Loucy (cell line): Measurements from ENCODE around the gene LSR.

Source experiments
- H2AFZ ChIP-seq: fragments of 200-600 bp; sonication (generic); 2 replicates; pipeline ENCODE4 v1.6.0; 2016; ENCODE audit warnings: antibody characterized with exemption, mild to moderate bottlenecking, low read length, moderate library complexity
- H3F3A ChIP-seq: fragments of 200-600 bp; 2 replicates; pipeline ENCODE4 v1.6.0; 2016; ENCODE audit warnings: antibody characterized with exemption, low read depth, mild to moderate bottlenecking
- H3K27me3 ChIP-seq: fragments of 200-600 bp; sonication (generic); 2 replicates; pipeline ENCODE4 v1.6.1; 2014; ENCODE audit warnings: low read length, mild to moderate bottlenecking; ENCODE audit not compliant: insufficient read depth, poor library complexity, severe bottlenecking
- H3K36me3 ChIP-seq: fragments of 200-600 bp; sonication (generic); 2 replicates; pipeline ENCODE4 v1.6.1; 2016; ENCODE audit warnings: low read length; ENCODE audit not compliant: insufficient read depth
- H3K4me1 ChIP-seq: fragments of 200-600 bp; sonication (generic); 2 replicates; pipeline ENCODE4 v1.5.1; 2014; ENCODE audit warnings: low read length, mild to moderate bottlenecking; ENCODE audit not compliant: insufficient read depth, poor library complexity, severe bottlenecking
- H3K4me2 ChIP-seq: fragments of 200-600 bp; sonication (generic); 2 replicates; pipeline ENCODE4 v1.6.0; 2014; ENCODE audit warnings: antibody characterized with exemption, low read length, low read depth, mild to moderate bottlenecking; ENCODE audit not compliant: poor library complexity, severe bottlenecking
- H3K4me3 ChIP-seq: fragments of 200-600 bp; sonication (generic); 2 replicates; pipeline ENCODE4 v1.5.1; 2014; ENCODE audit warnings: low read length, mild to moderate bottlenecking, mixed read lengths; ENCODE audit not compliant: poor library complexity, severe bottlenecking
- H3K79me2 ChIP-seq: fragments of 200-600 bp; sonication (generic); 2 replicates; pipeline ENCODE4 v1.6.1; 2014; ENCODE audit warnings: low read length; ENCODE audit not compliant: insufficient read depth
- H3K9ac ChIP-seq: fragments of 200-600 bp; sonication (generic); 2 replicates; pipeline ENCODE4 v1.6.0; 2014; ENCODE audit warnings: mild to moderate bottlenecking, low read depth, low read length, moderate library complexity; ENCODE audit not compliant: poor library complexity, severe bottlenecking
- H3K9me2 ChIP-seq: fragments of 200-600 bp; sonication (generic); replicated peaks from 2 replicates; pipeline ENCODE4 v1.6.1; 2016; ENCODE audit warnings: low read depth, low read length, mixed read lengths
- H3K9me3 ChIP-seq: fragments of 200-600 bp; sonication (generic); 2 replicates; pipeline ENCODE4 v1.6.1; 2014; ENCODE audit warnings: mild to moderate bottlenecking, antibody characterized with exemption, low read length, low read depth; ENCODE audit not compliant: insufficient read depth
- H4K20me1 ChIP-seq: fragments of 200-600 bp; sonication (generic); 2 replicates; pipeline ENCODE4 v1.6.0; 2014; ENCODE audit warnings: antibody characterized with exemption, low read length, mild to moderate bottlenecking; ENCODE audit not compliant: insufficient read depth, poor library complexity, severe bottlenecking
- EZH2phosphoT487 ChIP-seq: fragments of 200-600 bp; IDR thresholded peaks from 2 replicates; pipeline ENCODE4 v1.6.1; 2018; ENCODE audit warnings: antibody characterized with exemption, mild to moderate bottlenecking, moderate library complexity, borderline replicate concordance
- TF ChIP-seq, protein P1 (sequence below): fragments of 200-600 bp; sonication (generic); conservative IDR thresholded peaks from 2 replicates; pipeline ENCODE4 v1.5.1; 2014; ENCODE audit warnings: mild to moderate bottlenecking, antibody characterized with exemption, low read length

The LSR gene

DNA sequence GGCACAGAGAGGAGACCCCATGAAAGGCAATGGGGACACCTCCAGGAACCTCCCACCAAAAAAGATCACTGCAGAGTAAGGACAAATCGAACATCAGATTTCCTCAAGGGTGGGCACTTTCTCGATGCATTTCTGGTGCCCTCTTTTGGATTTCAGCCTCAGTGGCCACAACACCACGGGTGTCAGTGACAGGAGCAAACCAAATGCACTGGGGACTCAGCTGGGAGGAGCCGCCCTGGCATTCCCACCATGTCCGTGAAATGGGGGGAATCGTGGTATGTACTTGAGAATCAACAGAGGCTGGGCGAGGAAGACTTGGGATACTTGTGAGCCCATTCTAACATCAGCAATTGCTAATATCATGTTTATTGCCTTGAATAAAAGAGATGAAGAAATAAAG lies 36.6 kb upstream of the LSR start:
- Histone ChIP-seq H3K4me3 (peak overlapping the region; percentile 28), H3K9ac (no peak overlapping the region), H2AFZ (no peak overlapping the region), H3K4me1 (peaks cover 29% of the 10 kb centered on the region), H3K36me3 (no peaks in the 10 kb centered on the region), H3K27me3 (no peaks in the 10 kb centered on the region), H3K9me2 (no peaks in the 10 kb centered on the region), H4K20me1 (no peaks in the 10 kb centered on the region), H3K4me2 (peak overlapping the region; percentile 62), H3F3A (peaks cover 7% of the 10 kb centered on the region; the same call in 1 of the 2 replicates), H3K9me3 (no peaks in the 10 kb centered on the region), H3K79me2 (no peaks in the 10 kb centered on the region)
- TF ChIP-seq, protein P1, sequence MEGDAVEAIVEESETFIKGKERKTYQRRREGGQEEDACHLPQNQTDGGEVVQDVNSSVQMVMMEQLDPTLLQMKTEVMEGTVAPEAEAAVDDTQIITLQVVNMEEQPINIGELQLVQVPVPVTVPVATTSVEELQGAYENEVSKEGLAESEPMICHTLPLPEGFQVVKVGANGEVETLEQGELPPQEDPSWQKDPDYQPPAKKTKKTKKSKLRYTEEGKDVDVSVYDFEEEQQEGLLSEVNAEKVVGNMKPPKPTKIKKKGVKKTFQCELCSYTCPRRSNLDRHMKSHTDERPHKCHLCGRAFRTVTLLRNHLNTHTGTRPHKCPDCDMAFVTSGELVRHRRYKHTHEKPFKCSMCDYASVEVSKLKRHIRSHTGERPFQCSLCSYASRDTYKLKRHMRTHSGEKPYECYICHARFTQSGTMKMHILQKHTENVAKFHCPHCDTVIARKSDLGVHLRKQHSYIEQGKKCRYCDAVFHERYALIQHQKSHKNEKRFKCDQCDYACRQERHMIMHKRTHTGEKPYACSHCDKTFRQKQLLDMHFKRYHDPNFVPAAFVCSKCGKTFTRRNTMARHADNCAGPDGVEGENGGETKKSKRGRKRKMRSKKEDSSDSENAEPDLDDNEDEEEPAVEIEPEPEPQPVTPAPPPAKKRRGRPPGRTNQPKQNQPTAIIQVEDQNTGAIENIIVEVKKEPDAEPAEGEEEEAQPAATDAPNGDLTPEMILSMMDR: no peak
- TF ChIP-seq EZH2phosphoT487: no peak

DNA sequence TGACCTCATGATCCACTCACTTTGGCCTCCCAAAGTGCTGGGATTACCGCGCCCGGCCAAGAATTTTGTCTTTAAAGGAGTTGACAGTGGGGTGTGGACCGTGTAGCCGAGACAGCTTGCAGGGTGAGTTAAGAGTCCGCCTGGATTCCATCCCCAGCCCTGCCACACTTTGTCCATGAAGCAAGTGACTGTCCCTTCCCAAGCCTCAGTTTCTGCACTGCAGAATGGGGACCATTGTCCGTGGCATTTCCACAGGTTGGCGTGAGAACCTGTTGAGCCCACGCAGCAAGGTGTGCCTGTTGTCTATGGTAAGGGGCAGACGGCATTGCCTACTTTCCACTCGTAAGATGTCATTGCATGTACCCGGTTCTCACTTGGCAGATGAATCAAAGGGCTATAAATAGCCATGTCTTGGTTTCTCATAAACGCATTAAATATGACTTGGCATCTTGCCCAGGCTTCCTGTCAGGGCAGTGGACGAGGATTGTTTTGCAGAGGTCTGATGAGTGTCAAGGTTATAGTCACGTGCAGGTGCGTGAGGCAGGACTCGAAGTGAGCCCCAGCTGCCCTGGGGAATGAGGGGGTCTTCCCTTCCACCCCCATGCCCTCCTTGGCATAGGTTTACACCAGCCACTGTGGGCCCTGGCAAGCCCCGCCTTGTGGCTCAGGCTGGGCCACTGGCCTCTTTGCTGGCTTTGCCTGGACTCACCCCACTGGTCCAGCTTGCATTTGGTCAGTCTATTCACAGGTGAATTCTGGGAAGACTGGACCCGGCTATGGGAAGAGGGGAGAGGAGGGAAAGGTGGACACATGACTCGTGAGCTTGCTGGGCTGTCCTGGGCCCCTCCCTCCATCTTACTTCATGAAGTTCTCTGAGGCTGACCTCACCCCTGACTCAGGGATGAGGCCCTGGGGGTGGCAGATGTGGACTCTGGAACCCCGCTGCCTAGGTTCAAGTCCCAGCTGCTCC lies 34.9 kb upstream of the LSR start:
- Histone ChIP-seq H4K20me1 (no peaks in the 10 kb centered on the region), H3K4me2 (peak overlapping the region; percentile 83), H2AFZ (no peak overlapping the region), H3K4me1 (peaks cover 29% of the 10 kb centered on the region), H3K36me3 (no peaks in the 10 kb centered on the region), H3K9me3 (no peaks in the 10 kb centered on the region), H3K79me2 (no peaks in the 10 kb centered on the region), H3K9me2 (no peaks in the 10 kb centered on the region), H3F3A (peaks cover 3% of the 10 kb centered on the region; the same call in 1 of the 2 replicates), H3K4me3 (peak overlapping the region; percentile 66), H3K9ac (peak overlapping the region; percentile 23), H3K27me3 (no peaks in the 10 kb centered on the region)
- TF ChIP-seq, protein P1: no peak
- no peak for TF ChIP-seq EZH2phosphoT487

DNA sequence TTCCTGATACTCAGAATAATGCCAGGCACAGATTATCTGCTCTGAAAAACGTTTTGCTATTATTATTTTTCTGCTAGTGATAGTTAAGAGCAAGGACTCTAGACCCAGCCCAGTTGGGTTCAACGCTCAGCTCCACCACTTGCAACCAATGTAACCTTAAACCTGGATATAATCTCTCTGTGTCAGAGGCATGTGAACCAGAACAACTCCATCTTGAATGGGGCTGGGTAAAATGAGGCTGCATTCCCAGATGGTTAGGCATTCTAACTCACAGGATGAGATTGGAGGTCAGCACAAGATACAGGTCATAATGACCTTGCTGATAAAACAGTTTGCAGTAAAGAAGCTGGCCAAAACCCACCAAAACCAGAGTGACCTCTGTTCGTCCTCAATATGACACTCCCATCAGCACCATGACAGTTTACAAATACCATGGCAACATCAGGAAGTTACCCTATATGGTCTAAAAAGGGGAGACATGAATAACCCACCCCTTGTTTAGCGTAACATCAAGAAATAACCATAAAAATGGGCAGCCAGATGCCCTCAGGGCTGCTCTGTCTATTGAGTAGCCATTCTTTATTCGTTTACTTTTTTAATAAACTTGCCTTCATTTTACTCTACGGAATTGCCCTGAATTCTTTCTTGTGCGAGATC lies 33.9 kb upstream of the LSR start:
- Histone ChIP-seq H3K9me3 (no peaks in the 10 kb centered on the region), H3K4me2 (peak overlapping the region; percentile 83), H3K9me2 (no peaks in the 10 kb centered on the region), H2AFZ (no peak overlapping the region), H3K27me3 (no peaks in the 10 kb centered on the region), H3K9ac (no peak overlapping the region), H4K20me1 (no peaks in the 10 kb centered on the region), H3K4me1 (peaks cover 29% of the 10 kb centered on the region), H3K79me2 (no peaks in the 10 kb centered on the region), H3F3A (peaks cover 3% of the 10 kb centered on the region; the same call in 1 of the 2 replicates), H3K36me3 (no peaks in the 10 kb centered on the region), H3K4me3 (no peak overlapping the region)
- no peak for TF ChIP-seq EZH2phosphoT487
- TF ChIP-seq, protein P1: no peak
